Measurements from ENCODE around the gene THBD. TPM values are rescaled to one million over a fixed set of nuclear protein-coding genes. Genes with fewer than 3 reads are reported as not detected.

THBD gene
- total RNA-seq, 4 donors from 2014 or later = 54.9 to 93.4 (median 75.1) TPM

DNA sequence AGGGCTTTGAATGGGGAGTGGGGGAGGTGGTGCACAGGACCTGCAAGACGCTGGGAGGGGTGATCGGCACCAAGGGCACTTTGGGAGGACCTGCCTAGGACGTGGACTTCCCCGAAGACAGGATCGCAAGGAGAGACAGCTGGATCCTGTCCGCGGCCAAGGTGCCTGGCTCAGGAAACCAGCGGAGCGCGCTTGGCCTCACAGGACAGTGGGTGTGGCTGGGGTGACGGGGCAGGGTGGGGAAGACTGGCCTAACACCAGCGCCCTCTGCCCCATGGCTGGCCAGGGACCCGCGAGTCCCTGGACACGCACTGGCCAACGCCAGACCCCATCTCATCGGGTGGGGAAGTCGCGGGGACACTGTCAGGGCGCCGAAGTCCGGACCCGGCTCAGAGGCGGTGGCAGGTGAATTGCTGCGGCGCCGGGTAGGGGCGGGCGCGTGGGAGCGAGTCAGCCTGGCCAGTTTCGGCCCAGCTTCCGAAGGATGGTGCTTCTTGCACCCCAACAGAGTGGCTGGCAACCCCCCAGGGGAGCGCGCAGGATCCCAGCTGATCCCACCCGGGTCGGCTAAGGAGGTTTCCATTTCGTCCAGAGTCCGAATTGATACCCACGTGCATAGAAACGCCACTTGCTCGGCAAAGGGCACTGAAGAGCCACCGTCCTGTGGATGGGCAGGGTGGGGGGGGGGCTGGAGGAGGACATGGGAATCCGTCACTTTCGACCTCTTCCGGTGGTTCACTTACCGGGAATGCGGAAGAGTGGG is 785 bp upstream of the THBD start:
- Histone ChIP-seq H3K9me3 (no peaks in the 10 kb centered on the region), H3K27me3 (peaks cover 0 to 63% (median 0%) of the 10 kb centered on the region in 4 donors), H3K36me3 (no peaks in the 10 kb centered on the region), H3K4me3 (peak overlapping the region; percentile 45 to 78 (median 66)), H3K27ac (peak overlapping the region; percentile 93 to 98 (median 96)), H3K4me1 (peaks cover 13 to 71% (median 28%) of the 10 kb centered on the region in 3 donors)
- no peak for TF ChIP-seq POLR2A (IDR thresholded peaks at IDR 0.05)
- TF ChIP-seq, protein P1, sequence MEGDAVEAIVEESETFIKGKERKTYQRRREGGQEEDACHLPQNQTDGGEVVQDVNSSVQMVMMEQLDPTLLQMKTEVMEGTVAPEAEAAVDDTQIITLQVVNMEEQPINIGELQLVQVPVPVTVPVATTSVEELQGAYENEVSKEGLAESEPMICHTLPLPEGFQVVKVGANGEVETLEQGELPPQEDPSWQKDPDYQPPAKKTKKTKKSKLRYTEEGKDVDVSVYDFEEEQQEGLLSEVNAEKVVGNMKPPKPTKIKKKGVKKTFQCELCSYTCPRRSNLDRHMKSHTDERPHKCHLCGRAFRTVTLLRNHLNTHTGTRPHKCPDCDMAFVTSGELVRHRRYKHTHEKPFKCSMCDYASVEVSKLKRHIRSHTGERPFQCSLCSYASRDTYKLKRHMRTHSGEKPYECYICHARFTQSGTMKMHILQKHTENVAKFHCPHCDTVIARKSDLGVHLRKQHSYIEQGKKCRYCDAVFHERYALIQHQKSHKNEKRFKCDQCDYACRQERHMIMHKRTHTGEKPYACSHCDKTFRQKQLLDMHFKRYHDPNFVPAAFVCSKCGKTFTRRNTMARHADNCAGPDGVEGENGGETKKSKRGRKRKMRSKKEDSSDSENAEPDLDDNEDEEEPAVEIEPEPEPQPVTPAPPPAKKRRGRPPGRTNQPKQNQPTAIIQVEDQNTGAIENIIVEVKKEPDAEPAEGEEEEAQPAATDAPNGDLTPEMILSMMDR (IDR thresholded peaks at IDR 0.05) = no peak
- DNase-seq = no peak
- intact Hi-C loops (cut with DNase I) = no loop called here
- 0 to 1% methylated on average over 11 to 17 of the region's 48 CpGs for WGBS, 2 donors

DNA sequence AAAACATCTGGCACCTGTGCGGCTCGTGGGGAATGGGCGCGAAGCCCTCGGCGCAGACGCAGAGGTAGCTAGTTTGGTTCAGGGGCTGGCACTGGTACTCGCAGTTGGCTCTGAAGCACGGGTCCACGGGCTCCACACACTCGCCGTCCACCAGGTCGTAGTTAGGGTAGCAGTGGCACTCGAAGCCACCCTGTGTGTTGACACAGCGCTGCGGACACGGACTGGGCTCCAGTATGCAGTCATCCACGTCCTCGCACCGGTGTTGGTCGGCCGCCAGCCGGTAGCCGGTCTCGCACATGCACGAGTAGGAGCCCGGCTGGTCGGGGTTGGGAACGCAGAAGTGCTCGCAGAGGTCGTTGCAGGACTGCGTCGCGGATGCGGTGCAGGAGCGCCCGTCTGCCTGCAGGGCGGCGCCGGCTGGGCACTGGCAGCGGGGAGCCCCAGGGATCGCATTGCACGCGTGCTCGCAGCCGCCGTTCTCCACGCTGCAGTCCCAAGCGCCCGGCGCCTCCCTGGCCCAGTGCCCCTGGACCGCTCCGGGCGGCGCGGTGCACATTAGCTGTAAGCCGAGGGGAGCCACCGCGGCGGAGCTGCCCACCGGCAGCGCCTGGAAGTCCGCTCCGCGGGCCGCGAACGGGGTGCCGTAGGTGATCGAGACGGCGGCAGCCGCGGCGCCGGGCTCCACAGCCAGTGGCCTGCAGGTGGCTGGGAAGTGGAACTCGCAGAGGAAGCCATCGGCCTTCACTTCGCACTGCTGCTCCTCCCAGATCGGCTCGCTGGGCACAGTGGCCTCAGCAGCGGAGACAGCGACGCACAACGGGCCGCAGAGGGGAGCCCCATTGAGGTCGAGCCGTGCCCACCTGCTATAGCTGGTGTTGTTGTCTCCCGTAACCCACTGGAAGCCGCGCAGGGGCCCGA is 930 bp downstream of the THBD start:
- H3K9me3 ChIP-seq = no peaks in the 10 kb centered on the region
- H3K27me3 ChIP-seq = peaks cover 0 to 77% (median 0%) of the 10 kb centered on the region in 4 donors
- H3K4me3 ChIP-seq = peak overlapping the region; percentile 45 to 78 (median 66)
- TF ChIP-seq, protein P1 (IDR thresholded peaks at IDR 0.05) = peak in 5 of 6 experiments; percentile 47 to 87 (median 63)
- peak in 1 of 4 donors; percentile 36 for TF ChIP-seq POLR2A (IDR thresholded peaks at IDR 0.05)
- H3K4me1 ChIP-seq = peaks cover 13 to 85% (median 28%) of the 10 kb centered on the region in 3 donors
- peak overlapping the region; percentile 93 to 98 (median 96) for H3K27ac ChIP-seq
- intact Hi-C loops (cut with DNase I) = loop anchor here (5.0 to 10.0 kb wide), 2 partner anchors 156 to 356 kb away; no protein-coding TSS in a partner anchor
- no peak for DNase-seq
- 0% methylated on average over 42 of the region's 92 CpGs; no CpG with 5 or more reads in 1 of the 2 donors for WGBS, 2 donors
- H3K36me3 ChIP-seq = no peaks in the 10 kb centered on the region

DNA sequence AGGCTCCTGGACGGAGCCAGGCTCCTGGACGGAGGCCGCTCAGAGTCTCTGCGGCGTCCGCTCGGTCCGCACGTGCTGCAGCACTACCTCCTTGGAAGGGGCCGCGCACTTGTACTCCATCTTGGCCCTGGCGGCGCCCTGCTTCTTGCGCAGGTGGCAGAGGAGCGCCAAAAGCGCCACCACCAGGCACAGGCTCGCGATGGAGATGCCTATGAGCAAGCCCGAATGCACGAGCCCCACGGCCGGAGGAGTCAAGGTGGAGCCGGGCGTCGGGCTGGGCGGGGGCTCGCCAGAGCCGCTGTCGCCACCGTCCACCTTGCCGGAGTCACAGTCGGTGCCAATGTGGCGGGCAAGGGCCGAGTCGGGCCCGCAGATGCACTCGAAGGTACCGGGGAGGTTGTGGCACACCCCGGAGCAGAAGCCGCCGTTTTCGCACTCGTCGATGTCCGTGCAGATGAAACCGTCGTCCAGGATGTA is 1.7 kb downstream of the THBD start:
- TF ChIP-seq, protein P1 (IDR thresholded peaks at IDR 0.05) = no peak
- no peak for TF ChIP-seq POLR2A (IDR thresholded peaks at IDR 0.05)
- intact Hi-C loops (cut with DNase I) = loop anchor here (5.0 to 10.0 kb wide), 2 partner anchors 157 to 355 kb away; no protein-coding TSS in a partner anchor
- no peaks in the 10 kb centered on the region for H3K9me3 ChIP-seq
- DNase-seq = no peak
- peak overlapping the region; percentile 45 to 78 (median 66) for H3K4me3 ChIP-seq
- H3K27ac ChIP-seq = peak overlapping the region; percentile 93 to 98 (median 96)
- no peaks in the 10 kb centered on the region for H3K36me3 ChIP-seq
- H3K27me3 ChIP-seq = peaks cover 0 to 81% (median 0%) of the 10 kb centered on the region in 4 donors
- H3K4me1 ChIP-seq = peaks cover 13 to 85% (median 28%) of the 10 kb centered on the region in 3 donors
- 17% methylated on average over 13 of the region's 47 CpGs; no CpG with 5 or more reads in 1 of the 2 donors for WGBS, 2 donors

DNA sequence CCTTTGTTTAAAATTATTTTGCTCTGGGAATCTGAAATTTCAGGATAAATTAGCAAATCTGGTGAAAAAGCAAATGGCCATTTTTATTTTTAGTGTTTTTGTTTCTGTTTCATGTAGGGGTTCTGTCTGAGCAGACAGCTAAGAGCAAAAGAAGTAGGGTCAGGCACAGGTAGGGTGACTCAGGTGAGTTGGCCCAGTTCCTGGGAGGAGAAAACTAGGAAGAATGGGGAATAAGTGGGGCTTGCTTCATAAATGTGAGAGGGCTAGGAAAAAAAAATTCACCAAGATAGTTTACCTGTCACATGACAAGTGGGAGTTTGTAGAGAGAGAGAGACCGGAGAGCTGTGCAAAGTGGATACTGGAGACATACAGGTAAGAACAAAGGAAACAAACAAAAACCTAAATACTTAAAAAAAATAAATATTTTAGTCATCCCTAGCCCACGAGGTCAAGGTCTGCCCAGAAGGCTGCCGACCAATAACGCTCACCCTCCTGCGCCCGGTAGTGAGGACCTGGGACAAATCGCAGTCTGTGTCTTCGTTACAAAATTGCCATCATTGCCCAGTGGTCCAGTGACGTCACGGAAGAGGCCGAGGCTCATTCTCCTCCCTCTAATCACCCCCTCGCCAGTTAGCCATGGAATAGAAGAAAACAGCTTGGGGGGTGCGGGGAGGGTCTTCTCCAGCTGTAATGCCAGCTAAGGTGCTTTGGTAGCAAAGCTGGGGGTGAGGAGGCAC is 2.3 kb downstream of the THBD start:
- Histone ChIP-seq H3K36me3 (no peaks in the 10 kb centered on the region), H3K9me3 (no peaks in the 10 kb centered on the region), H3K4me3 (peak overlapping the region; percentile 45 to 78 (median 66)), H3K27ac (peak overlapping the region; percentile 93 to 98 (median 96)), H3K27me3 (peaks cover 0 to 81% (median 0%) of the 10 kb centered on the region in 4 donors), H3K4me1 (peaks cover 13 to 83% (median 28%) of the 10 kb centered on the region in 3 donors)
- intact Hi-C loops (cut with DNase I) = loop anchor here (5.0 to 10.0 kb wide), 2 partner anchors 158 to 355 kb away; no protein-coding TSS in a partner anchor
- DNase-seq = no peak
- no peak for TF ChIP-seq POLR2A (IDR thresholded peaks at IDR 0.05)
- TF ChIP-seq, protein P1 (IDR thresholded peaks at IDR 0.05) = no peak
- 36 to 54% methylated on average over 11 to 12 of the region's 13 CpGs for WGBS, 2 donors
